Measurements from ENCODE around the gene POPDC3.

The POPDC3 gene

DNA sequence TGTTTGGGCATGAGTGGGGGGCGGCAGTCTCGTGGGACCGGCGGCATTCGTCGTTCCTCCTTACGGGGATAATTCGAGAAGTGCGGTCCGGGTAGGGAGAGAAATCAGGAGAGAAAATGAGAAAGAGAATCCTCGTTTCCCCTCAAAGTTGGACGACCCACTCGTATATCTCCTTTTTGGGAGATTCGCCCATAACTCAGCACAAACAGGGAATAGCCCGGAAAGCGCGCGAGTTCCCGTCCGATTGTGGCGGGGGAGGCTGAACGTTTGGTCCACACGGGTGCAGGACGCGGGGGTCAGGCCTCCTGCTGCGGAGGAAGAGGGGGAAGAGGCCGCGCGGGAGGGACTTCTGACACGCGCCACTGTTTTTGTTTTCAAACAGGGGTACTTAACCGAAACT lies 42.4 kb downstream of the POPDC3 start:
- no peak for FAIRE-seq

DNA sequence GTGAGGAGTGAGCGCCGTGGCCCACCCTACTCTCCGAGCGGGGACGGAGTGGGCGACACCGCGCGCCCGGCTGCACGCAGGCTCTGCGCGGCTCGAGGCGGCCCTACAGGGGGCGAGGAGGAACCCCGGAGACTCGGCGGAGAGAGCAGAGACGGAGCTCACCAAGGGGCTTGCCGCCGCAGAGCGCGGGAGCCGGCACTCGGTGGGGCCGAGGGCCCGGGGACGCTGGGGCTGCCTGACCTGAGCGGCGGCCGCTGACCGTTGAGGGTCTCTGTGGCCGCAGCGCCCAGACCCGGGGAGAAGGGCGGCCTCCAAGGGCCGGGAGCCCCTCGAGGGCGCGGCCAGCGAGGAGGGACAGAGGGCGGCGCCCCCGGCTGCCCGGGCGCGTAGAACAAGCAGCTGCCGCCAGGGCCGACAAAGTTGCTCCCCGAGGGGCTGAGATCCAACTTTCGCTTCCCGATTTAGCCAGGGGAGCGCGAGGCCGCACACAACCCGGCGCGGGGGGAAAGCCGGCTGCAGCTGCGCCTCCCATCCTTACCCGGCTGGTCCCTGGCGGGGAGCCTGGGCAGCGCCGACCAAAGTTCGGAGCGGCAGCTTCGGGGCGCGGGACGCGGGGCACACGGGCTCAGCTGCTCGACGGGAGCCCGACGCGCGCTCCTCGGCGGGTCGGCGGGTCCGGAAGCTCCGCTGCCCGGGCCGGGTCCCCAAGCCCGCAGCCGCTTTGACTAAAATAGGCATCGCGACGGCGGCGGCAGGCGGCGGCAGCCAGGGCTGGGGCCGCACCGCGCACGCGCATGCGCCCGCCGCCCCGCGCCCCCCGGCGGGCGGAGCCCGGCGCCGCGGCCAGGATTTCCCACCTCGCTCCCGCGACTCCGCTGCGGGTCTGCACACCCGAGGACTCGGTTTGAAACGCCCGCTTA lies 43.1 kb downstream of the POPDC3 start:
- no peak for FAIRE-seq

DNA sequence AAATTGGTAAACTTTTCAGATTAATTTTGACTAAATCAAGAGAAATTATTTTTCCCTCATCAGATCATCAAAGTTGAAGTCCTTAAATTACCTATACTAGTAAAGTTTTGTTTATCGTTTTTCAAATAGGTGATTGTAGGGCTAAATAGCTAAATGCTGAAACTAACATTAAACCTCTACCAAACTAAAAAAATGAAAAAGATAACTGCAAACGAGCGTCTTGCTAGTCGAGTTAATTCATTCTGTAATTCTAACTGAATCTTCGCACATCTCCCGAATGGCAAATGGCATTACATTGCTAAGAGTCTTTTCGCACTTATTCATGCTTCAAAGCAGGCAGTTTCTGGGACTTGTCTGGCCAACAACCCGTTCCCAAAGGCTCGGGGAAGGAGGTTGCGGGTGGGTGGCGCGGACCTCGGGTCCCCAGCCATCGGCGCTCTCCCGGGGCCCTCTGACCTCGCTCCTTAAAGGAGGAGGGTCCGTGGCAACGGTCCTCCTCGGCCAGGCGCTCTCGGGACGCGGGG lies 43.8 kb downstream of the POPDC3 start:
- FAIRE-seq: no peak

DNA sequence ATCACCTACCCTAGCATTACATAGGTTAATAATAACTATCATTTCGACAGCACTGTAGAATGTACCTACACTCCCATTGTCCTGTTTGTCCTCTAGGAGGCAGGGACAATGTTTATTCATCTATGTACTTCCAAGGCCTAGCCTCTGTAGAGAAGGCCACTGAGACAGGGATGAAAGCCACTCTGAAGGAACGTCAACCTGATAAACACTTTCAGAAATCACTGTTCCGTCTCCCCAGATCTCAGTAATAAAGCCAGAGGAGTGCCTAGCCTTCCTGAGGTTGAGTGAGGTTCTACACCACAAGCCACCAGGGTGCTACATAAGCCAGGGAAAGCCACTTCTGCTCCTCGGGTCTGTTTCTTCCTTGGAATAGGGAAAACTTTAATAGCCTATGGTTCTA lies 44.8 kb downstream of the POPDC3 start:
- no peak for FAIRE-seq

DNA sequence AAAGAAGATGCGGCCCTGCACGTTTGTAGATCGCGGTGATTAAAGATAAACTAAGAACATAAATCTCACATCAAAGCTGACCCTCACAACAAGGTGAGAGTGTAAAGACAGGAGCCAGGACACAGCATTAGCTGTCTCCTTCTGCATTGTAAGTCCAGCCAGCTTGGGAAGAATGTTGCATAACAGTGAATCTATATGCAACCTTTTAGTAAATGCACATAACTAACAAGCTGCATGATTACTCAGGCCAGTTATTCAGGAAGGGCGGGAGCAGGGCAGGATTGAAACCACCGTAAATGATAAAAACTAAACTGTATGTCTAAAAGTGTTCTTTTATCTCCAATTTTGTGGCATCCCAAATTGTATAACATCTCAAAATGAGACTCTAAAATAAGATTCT lies 57.1 kb downstream of the POPDC3 start:
- FAIRE-seq: no peak

DNA sequence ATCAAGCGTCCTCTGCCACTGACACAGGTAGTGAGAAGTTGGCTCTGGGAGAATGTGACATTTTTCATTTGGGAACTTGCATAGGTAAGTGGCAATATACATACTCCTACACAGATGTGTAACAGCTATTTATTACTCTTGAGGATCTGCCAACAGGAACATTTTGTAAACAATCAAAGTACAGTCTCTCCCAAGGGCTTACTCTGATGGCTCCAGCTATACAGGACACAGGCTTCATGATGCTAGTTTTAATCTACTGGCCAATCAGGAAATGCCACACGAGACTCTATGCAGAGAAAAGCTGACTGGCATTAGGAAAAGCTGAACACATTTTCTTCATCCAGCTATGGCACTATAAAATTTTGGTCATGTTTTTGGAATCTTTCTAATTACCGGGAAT lies 57.8 kb downstream of the POPDC3 start:
- no peak for FAIRE-seq

DNA sequence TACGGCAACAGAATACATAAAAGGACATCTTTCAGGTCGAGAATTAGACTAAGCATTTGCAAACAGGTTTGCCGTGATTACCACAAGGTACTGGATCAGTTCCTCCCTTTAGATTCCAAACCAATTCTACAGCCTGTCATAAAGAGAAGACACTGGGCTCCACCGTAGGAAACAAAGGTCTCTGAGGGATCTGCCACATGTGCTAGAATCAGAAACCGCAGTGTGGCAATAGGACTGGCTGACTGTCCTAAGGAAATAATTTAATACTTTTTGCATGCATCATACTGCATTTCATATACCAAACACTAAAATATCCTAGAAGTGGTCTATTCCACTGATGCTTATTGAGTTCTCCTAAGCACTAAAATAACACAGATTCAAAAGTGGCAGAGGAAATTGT lies 59.2 kb downstream of the POPDC3 start:
- FAIRE-seq: no peak

DNA sequence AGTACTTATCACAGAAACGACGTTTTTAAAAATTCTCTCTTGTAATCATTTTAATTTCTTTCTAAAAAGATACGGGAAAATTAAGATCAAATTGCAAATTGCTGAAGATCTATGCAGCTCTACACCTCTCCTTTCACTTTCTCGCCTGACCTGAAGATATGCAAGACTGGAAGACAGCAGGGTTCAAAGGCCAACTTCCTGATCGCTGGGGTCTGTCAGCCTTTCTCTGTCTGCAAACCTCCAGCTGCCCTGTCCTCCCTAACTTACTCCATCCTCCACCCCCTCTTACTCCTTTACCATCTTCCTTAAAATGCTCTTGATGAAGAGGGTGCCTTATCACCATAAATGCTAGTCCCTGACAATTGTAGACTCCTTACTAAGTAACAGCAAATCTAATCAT lies 63.7 kb downstream of the POPDC3 start:
- FAIRE-seq: no peak

DNA sequence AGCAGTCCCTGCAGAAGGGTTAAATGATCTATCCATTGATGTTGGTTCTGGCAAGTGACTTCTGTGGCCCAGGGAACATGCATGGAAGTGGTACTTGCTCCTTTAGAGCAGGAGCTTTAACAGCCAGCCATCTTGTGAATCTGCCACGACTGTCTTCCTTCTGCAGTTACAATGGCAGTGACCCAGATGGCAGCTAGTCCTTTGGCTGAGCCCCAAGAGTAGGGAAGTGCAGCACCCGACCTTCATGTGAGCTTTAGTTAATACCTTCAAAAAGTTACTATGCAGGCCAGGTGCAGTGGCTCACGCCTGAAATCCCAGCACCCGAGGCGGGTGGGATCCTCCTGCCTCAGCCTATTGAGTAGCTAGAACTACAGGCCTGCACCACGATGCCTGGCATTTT lies 66.4 kb downstream of the POPDC3 start:
- no peak for FAIRE-seq

DNA sequence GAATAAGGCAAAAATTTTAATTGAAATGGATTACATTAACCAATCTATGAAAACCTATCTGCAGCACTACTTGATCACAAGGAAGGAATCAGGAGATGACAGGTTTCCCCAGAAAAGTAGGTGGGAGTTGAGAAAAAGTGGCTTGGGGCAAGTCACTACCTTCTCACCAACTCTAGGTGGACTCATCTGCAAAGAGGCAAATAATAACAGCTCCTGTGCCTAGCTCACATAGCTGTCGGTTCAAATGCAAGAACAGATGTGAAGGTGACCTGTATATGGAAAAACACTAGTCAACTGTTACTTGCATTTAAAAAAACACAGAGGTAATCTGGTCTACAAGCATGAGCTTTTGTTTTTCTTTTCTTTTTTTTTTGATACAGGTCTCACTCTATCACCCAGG lies 67.2 kb downstream of the POPDC3 start:
- FAIRE-seq: no peak

DNA sequence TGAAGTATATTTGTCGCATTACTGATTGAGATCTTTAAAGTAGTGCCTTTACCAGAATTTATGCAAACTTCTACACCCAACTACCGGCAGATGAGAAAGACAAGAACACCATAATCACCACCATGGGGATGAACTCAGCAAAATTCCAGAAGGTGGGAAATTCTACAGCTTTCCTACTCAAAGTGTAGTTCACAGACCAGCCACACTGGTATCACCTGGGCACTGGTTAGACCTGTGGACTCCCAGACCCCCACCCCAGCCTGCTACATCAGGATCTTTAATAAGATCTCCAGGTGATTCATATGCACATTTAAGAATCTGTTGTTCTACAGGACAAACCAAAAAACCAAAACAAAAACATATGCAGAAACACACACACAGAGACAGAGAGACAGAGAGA lies 67.9 kb downstream of the POPDC3 start:
- FAIRE-seq: no peak

DNA sequence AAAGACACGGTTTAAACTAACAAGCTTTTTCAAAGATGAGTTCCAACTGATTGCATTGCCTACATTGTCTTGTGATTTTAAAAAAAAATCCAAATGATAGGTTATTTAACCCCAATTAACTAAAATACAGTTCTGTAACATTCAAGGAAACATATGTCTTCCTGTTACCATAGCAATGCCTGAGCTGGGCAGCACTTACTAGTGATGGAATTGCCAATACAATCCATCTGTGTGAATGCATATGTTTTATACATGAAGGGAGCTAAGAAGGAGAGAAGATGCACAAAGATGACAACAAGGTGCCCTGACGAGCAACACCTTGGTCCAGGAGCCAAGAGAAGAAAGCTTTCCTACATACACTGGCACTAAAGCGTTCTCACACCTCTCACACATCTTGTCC lies 68.7 kb downstream of the POPDC3 start:
- no peak for FAIRE-seq

DNA sequence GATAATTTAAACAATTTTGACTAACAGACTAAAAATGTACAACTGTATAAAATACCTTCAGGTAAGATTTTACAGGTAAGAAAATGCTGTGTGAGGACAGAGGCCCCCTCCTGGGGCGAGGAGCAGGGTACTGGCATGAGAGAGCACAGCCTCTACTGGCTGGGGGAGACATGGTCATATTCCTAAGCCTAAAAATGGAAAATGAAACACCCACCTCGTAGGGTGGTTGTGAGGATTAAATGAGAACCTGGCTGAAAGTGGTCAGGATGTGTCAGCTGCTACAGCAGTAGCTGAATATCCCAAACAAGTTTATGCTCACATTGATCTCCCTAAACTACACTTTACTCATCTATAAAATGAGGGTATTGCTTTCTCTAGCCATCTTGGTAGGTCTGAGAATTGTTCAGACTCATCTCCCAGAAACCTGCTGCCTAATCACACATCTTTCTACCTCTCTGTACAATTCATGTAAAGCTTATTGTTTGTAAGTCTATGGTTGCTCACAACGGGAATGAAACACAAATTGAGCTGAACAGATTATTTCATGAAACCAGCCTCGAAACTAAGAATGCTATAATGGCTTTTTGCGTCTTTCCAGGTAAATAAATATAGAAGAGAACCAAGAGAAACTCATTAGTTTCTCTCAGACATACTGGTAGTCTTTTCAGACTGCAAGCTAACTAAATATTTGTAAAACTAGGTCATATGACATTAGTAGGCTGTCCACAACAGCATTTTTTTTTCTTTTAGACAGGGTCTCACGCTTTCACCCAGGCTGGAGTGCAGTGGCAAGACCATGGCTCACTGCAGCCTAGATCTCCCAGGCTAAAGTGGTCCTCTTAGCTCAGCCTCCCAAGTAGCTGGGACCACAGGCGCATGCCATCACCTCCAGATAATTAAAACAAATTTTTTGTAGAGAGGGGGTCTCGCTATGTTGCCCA lies 69.6 kb downstream of the POPDC3 start:
- FAIRE-seq: no peak

DNA sequence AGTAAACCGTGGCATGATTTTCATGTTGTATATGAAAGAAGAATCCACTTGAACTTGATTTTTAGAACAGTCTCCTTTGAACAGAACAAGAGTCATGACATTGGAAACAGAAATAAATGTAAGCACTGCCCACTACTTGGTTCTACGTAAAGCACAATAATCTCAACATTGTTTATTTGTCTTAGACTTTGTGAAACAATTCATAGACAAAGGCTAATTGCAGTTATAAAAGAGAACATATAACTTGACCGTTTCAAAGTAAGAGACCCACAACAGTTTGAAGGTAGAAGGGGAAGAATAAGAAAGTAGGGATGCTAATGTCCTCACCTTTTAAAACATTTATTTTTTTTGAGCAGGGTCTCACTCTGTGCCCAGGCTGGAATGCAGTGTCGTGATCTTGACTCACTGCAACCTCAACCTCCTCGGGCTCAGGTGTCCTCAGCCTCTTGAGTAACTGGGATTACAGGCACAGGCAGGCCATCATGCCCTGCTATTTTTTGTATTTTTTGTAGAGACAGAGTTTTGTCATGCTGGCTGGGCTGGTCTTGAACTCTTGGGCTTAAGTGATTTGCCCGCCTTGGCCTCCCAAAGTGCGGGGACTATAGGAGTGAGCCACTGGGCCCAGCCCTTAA lies 71.1 kb downstream of the POPDC3 start:
- FAIRE-seq: no peak
